ACHN (cell line): ENCODE measurements around the gene CRY2.
"Not testable (repeated sequence)": the region's sequence is repeated elsewhere in the genome, so short reads cannot be mapped to it uniquely, and the experiment has no call there.

ENCODE experiments used
- DNase-seq: peaks from one replicate; pipeline ENCODE4 v3.0.0-alpha.2; 2015
- in situ Hi-C: cut with HindIII; loops from 2 replicates; pipeline ENCODE4 v1.10.0; 2017; ENCODE audit warnings: low sequenced_read_pairs, low pct_ligation_motif_present, low pct_unique_long_range_greater_than_20kb

Gene CRY2

GRCh38 chr11:45889555-45889954 is 42.3 kb downstream of the CRY2 start:
- DNase-seq = no peak
- in situ Hi-C loops = no loop called here

- no peak for DNase-seq
- in situ Hi-C loops = no loop called here
Observed at GRCh38 chr11:45889966-45890365, 42.7 kb downstream of the CRY2 start.

- in situ Hi-C loops = no loop called here
- DNase-seq = no peak
Observed at GRCh38 chr11:45890886-45891550, 43.7 kb downstream of the CRY2 start.

DNA sequence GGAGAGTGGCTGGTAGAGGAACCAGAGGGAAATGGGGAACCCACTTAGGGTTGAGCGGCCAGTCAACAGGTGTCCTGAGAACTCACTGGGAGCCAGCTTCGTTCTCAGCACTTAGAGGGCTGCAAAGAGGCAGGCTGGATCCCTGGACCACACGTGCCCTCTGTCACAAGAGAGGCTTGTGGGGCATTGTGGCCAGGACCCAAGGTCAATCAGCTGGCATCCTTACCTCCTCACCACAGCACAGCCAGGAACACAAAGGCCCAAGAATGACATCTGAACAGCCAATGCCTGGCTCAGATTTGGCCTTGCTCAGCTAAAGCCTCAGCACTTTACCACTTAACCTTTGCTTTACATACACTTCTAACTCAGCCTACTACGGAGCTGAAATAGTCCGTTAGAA is 45.6 kb downstream of the CRY2 start:
- no peak for DNase-seq

GRCh38 chr11:45894555-45895247 is 47.4 kb downstream of the CRY2 start:
- in situ Hi-C loops = no loop called here
- no peak for DNase-seq

More for the DNA sequence above, 45.6 kb downstream of the CRY2 start:
- in situ Hi-C loops = no loop called here

DNA sequence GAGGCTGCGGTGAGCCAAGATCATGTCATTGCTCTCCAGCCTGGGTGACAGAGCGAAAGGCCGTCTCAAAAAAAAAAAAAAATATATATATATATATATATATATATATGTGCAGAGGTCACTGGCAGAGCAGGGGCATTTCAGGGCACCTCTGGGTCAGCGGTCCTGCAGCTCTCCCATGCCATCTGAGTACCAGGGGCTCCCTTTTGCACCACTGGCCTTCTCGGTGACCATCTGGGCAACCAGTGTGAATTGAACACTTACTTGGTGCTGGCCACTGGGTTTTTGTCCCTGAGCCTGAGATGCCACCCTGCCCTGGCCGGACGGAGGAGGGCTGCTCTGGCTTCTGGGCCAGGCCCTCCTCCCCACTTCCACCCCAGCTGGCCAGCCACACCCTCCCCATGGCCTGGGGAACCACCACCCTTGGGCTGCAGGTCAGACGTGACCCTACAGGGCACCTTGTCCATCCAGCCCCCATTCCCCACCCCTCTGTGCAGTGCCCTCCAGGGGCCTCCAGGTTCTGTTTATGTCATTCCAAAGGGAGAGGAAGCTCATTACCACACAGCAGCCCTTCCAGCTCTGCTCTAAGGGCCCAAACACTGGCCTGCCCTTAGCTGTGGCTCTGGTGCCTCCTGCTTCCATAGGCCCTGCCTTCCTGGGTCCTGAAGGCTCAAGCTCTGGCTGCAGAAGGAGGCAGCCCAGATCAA is 48.4 kb downstream of the CRY2 start:
- no peak for DNase-seq
- in situ Hi-C loops = no loop called here

DNA sequence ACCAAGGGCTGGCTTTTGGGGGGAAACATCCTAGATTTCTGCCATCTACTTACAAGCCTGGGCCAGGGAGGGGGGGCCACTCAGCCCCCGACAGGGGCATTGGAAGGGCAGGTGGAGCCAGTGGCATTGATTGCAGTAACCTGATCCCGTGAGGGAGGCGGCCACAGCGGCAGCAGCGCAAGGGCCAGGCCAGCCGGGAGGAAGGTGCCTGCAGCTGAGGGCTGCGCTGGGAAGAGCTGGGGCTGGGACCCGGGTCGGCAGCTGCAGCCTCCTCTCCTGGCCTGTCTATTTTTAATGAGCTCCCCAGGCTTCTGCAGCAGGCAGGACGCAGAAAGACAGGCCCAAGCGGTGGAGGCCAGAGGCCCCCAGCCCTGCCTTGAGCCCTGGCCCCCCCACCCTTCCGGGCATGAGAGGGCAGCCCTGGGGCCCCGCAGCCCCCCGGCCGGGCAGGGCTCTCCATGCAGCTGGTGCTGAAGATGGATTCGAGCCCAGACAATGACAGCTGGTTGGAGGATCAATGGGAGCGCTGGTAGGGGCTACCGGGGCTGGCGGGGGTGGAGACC is 49.2 kb downstream of the CRY2 start:
- DNase-seq = no peak
- in situ Hi-C loops = no loop called here

DNA sequence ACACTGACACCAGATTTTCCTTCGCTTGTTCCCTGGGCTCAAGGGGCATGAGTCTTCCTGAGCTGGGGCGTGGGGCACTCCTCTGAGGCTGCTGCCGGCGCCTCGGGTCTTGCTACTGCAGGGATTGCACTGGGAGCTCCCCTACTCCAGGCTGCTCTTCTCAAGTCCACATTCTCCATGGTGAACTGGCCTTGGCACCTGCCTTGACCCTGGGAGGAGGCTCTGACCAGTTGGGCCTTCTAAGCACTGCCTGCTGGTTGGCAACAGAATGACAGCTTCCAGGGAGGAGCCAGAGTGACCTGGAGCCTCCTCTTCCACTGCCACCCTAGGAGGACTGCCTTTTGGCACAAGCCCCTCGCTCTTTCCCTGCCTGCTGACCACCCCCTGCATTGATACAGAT is 50.3 kb downstream of the CRY2 start:
- DNase-seq = no peak
- in situ Hi-C loops = no loop called here

GRCh38 chr11:45899086-45899447 is 51.8 kb downstream of the CRY2 start:
- in situ Hi-C loops = no loop called here
- no peak for DNase-seq

DNA sequence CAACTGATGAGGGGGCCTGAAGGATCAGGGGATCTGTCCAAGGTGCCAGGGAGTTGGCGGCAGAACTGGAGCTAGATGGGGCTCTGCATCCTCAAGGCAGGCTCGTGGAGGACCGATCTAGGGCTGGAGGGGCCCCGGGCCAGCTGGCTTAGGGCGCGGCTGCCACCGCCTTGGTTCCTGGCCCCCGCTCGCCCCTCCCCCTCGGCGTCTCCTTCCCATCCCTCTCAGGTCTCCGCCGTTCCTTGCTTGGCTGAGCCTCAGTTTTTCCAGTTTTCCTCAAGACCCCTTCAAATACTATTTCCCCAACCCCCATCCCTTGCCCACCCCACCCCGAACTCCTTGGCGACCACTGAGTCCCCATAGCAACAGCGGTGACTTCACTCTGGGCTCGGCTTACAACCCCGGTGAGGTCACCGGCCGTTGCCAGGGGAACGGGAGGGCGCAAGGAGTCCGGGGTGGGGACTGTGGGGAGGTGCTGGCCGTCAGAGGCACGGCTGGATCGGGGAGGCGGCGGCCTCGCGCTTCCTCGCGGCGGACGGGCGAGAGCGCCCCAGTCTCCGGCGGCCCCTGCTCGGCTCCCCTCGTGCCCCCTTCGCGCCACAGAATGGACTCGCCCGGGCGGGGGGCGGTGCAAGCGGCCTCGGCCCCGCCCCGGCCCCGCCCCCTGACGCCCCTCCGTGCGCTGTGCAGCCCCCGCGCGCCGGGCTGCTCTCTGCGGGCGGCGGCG is 52.3 kb downstream of the CRY2 start:
- in situ Hi-C loops = no loop called here
- DNase-seq = peak; percentile 77

- DNase-seq, in situ Hi-C loops: not testable (repeated sequence)
Observed at GRCh38 chr11:45900175-45900800, 53.0 kb downstream of the CRY2 start.

- in situ Hi-C loops = no loop called here
- no peak for DNase-seq
Observed at GRCh38 chr11:45900916-45901617, 53.8 kb downstream of the CRY2 start.

DNA sequence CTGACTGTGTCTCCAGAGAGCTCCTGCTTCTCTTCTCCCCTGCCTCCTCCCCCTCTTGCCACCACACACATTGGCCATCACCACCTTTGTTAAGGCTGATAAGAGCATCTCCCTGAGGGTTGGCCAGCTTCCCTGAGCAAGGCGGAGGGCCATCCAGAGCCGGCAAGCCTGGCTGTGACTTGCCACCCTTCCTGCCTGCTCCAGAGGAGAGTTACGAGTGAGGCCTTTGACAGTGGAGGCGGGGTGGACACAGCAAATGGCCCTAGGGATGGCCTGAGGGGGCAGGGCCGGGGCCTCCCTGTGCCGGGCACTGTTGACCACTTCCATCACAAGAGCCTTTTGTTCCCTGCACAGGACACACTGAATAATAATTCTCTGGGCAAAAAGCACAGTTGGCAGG is 54.4 kb downstream of the CRY2 start:
- in situ Hi-C loops = no loop called here

GRCh38 chr11:45902452-45903380 is 55.4 kb downstream of the CRY2 start:
- in situ Hi-C loops = no loop called here
- no peak for DNase-seq

More for the DNA sequence above, 54.4 kb downstream of the CRY2 start:
- DNase-seq = no peak

- in situ Hi-C loops = no loop called here
- DNase-seq = no peak
Observed at GRCh38 chr11:45904309-45904915, 57.1 kb downstream of the CRY2 start.

GRCh38 chr11:45905095-45905494 is 57.8 kb downstream of the CRY2 start:
- no peak for DNase-seq
- in situ Hi-C loops = no loop called here
